GM21367 (cell line): ENCODE data around the gene ETS1.
A peak's percentile ranks its signal among the peaks of the same experiment; 100 is the strongest.

ENCODE experiments used
- ATAC-seq: cut with Tn5 transposase; IDR thresholded peaks from one replicate; pipeline ENCODE4 v1.9.1; 2021; ENCODE audit not compliant: unreplicated experiment

Gene ETS1

GRCh38 chr11:128412847-128413791 lies 174.2 kb downstream of the ETS1 start:
- peak; percentile 69 for ATAC-seq

DNA sequence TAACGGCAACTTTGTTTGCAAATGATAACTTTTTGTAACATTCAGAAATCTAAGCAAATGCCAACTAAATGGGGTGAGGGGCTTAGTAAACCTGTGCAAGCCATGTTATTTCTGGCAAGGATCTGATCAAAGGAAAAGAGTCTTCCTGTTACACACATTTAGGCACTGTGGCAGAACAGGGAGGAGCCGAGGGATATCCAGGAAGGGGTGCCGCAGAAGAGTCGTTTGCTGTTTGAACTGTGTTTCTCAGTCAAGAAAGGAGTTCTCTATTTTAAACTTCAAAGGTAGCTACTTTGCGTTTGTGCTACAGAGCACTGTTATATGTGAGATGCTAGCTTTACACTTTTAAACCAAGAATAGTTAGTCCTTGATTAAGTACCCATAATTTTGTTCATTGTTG lies 175.5 kb downstream of the ETS1 start:
- no peak for ATAC-seq

DNA sequence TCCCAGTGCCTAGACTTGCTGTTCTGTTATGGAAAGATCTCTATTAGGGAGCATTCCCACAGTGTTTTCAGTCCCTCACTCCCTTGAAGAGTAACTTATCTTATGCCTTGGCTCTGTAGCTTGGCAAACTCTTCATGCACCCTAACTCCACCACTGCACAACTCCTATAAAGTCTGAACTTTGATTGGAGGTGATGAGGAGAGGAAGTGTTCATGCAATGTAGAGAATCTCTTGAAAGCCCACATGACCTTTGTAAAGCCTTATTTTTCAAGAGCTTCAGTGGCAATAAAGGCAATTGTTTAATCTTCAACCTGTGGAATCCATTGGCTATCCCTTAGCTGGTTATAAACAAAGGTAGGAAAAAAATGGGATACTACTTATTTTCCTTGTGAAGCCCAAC lies 176.2 kb downstream of the ETS1 start:
- no peak for ATAC-seq

DNA sequence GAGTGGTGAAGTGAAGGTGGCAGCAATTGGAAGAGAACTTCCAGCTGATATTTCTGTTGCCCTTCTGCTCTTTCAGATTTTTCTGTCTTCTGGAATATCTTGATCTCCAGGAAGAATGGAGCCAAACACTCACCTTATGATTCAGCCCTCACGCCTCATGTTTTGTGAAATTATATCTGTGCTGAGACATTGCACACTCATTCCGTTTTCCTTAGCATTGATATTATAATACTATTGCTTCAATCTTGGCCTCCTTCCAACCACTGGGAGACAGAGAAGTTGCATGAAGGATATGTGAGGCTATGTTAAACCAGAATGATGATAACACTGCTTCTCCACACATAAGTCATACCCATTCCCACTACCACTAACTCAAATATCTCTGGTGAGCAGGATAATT lies 177.9 kb downstream of the ETS1 start:
- no peak for ATAC-seq
